ENCODE data around the gene PTF1A.

DNA sequence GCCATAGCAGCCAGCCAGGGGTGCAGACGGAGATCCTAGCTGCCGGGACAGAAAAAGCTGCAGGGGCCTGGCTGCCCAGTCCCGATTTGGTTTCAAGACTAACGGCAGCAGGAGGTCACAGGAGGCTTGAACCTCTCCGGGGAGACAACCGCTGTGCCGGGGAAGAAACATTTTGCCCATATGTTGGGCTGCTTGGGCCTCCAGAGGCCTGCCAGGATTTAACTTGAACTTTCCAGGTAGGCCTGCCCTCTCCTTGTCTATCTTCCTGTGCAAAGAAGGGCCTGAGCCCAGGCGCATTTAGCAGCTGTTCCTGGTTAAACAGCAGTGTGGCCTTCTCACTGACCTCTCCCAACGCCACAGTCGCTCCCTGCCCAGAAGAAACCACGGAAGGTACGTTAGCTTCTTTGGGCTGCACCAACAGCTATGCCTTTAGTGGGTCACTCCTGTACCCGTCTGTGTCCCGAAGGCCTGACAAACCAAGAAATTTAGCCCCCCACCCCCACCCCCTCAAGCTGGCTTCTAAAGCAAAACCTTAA, 17.1 kb upstream of the PTF1A start:
- TF ChIP-seq, protein P1, sequence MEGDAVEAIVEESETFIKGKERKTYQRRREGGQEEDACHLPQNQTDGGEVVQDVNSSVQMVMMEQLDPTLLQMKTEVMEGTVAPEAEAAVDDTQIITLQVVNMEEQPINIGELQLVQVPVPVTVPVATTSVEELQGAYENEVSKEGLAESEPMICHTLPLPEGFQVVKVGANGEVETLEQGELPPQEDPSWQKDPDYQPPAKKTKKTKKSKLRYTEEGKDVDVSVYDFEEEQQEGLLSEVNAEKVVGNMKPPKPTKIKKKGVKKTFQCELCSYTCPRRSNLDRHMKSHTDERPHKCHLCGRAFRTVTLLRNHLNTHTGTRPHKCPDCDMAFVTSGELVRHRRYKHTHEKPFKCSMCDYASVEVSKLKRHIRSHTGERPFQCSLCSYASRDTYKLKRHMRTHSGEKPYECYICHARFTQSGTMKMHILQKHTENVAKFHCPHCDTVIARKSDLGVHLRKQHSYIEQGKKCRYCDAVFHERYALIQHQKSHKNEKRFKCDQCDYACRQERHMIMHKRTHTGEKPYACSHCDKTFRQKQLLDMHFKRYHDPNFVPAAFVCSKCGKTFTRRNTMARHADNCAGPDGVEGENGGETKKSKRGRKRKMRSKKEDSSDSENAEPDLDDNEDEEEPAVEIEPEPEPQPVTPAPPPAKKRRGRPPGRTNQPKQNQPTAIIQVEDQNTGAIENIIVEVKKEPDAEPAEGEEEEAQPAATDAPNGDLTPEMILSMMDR (IDR thresholded peaks at IDR 0.05) = no peak
- TF ChIP-seq POLR2A (IDR thresholded peaks at IDR 0.05) = no peak

Measured in testis (tissue), 2 donors.